NB4 (cell line): ENCODE results near the gene TMEM240.

Experiments
- POLR2A ChIP-seq: IDR thresholded peaks from 2 replicates; pipeline ENCODE4 v1.6.1; 2011; ENCODE audit warnings: mild to moderate bottlenecking; ENCODE audit not compliant: insufficient read length; ENCODE audit errors: extremely low read depth
- TF ChIP-seq, protein P1 (sequence below): IDR thresholded peaks from one replicate; pipeline ENCODE4 v1.5.1; 2012; ENCODE audit warnings: low read depth, low read length

DNA sequence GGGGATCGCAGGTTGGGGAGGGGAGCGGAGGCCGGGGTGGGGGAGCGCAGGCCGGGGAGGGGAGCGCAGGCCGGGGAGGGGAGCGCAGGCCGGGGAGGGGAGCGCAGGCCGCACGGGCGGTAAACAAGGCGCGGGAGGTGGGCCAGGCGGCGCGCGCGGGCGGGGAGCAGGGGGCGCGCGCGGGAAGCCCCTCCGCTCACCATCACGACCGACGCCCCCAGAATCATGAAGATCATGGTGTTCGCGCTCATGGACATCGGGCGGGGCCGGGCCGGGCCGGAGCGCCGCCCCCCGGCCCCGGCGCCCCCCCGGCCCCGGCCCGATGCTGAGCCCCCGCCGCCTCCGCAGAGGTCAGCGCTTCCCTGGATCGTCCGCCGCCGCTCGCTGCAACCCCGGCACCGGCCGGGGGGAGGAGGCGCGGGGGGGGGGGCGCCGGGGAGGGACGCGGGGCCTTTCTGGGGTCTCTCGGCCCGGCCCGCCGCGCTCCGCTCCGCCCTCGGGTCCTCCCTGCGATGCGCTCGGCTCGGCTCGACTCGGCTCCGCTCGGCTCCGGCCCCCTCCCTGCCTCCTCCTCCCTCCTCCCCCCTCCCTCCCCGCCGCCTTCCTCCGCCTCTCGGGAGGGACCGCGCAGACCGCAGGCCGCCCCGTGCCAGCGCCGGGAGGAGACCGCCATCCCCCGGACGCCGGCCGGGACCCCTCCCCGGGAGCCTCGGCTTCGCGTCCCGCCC, at the start of gene TMEM240:
- no peak for TF ChIP-seq POLR2A
- TF ChIP-seq, protein P1, sequence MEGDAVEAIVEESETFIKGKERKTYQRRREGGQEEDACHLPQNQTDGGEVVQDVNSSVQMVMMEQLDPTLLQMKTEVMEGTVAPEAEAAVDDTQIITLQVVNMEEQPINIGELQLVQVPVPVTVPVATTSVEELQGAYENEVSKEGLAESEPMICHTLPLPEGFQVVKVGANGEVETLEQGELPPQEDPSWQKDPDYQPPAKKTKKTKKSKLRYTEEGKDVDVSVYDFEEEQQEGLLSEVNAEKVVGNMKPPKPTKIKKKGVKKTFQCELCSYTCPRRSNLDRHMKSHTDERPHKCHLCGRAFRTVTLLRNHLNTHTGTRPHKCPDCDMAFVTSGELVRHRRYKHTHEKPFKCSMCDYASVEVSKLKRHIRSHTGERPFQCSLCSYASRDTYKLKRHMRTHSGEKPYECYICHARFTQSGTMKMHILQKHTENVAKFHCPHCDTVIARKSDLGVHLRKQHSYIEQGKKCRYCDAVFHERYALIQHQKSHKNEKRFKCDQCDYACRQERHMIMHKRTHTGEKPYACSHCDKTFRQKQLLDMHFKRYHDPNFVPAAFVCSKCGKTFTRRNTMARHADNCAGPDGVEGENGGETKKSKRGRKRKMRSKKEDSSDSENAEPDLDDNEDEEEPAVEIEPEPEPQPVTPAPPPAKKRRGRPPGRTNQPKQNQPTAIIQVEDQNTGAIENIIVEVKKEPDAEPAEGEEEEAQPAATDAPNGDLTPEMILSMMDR: no peak
